K562 (cell line): ENCODE data around the gene MVB12B. TPM values are rescaled to one million over a fixed set of nuclear protein-coding genes. Genes with fewer than 3 reads are reported as not detected.

ENCODE experiments used
- ATAC-seq: fragments of 200-7000 bp; cut with Tn5 transposase; 3 replicates; pipeline ENCODE4 v1.9.1; 2020; ENCODE audit warnings: moderate library complexity
- BruUV-seq: library from RNA; stranded (reverse); fragments of 400-500 nt; replicated peaks from 2 replicates; lab custom pipeline; 2021; lab: Mats Ljungman, UMichigan
- CTCF ChIA-PET: fragments of 300-600 bp; formaldehyde crosslinking; extraction: SDS; loops from one replicate; lab custom pipeline; 2021; ENCODE audit warnings: low intra/inter-chr PET ratio; lab: Yijun Ruan, JAX
- POLR2A ChIA-PET: fragments of 300-600, 350-650 bp; sonication (Branson Sonifier 250); formaldehyde crosslinking; extraction: SDS; loops from one replicate; lab custom pipeline; 2021; ENCODE audit warnings: antibody characterized with exemption, inconsistent platforms; lab: Yijun Ruan, JAX
- DNase-seq, 4 experiments: peaks; one replicate each; pipeline versions ENCODE4 v3.0.0 to v3.0.0-alpha.2; 2011 to 2018; ENCODE audit warnings: low spot score in 3 of 4, mixed read lengths in 3 of 4; ENCODE audit errors: extremely low read depth in 1 of 4
- FAIRE-seq: peaks from 2 replicates; lab custom pipeline; 2011; peaks lifted over from hg19 to GRCh38; lab: Jason Lieb, UNC
- H2AFZ ChIP-seq: 2 replicates; pipeline ENCODE4 v1.6.0; 2011; ENCODE audit warnings: low read depth, low read length, control low read depth, inconsistent platforms
- H3K27ac ChIP-seq: fragments of 200-600 bp; 3 replicates; pipeline ENCODE4 v1.8.0; 2011; ENCODE audit warnings: low read depth, mild to moderate bottlenecking, control low read depth, inconsistent platforms, low read length, moderate library complexity, mixed read lengths; ENCODE audit errors: extremely low read depth
- H3K27me3 ChIP-seq, 2 experiments: fragments of 300-600 bp in 1 of 2; 2 replicates in 1 of 2; 3 replicates in 1 of 2; pipeline versions ENCODE4 v1.6.0 to v1.8.0; 2011; ENCODE audit warnings: inconsistent platforms in 2 of 2, low read length in 2 of 2, mild to moderate bottlenecking in 1 of 2, mixed read lengths in 1 of 2, moderate library complexity in 1 of 2; ENCODE audit not compliant: control insufficient read depth in 2 of 2, insufficient read depth in 2 of 2
- H3K36me3 ChIP-seq: fragments of 300-600 bp; 3 replicates; pipeline ENCODE4 v1.8.0; 2011; ENCODE audit warnings: mild to moderate bottlenecking, low read length, inconsistent platforms; ENCODE audit not compliant: control insufficient read depth, insufficient read depth
- H3K4me1 ChIP-seq, 2 experiments: fragments of 200-600 bp in 1 of 2; replicated peaks in 1 of 2; 2 replicates in 1 of 2; 3 replicates in 1 of 2; pipeline versions ENCODE4 v1.5.1 to v1.8.0; 2011; ENCODE audit warnings: inconsistent platforms in 2 of 2, low read length in 2 of 2, mild to moderate bottlenecking in 1 of 2, mixed read lengths in 1 of 2, moderate library complexity in 1 of 2; ENCODE audit not compliant: control insufficient read depth in 2 of 2, insufficient read depth in 2 of 2
- H3K4me2 ChIP-seq: 2 replicates; pipeline ENCODE4 v1.6.1; 2011; ENCODE audit warnings: low read length, control low read depth, inconsistent platforms, mixed read lengths; ENCODE audit not compliant: insufficient read depth
- H3K4me3 ChIP-seq: fragments of 200-600 bp; sonication (generic), shearing (Covaris generic); 2 replicates; pipeline ENCODE4 v1.5.1; 2016; ENCODE audit warnings: control low read depth, inconsistent platforms
- H3K79me2 ChIP-seq: fragments of 200-600 bp; 3 replicates; pipeline ENCODE4 v1.8.0; 2011; ENCODE audit warnings: low read length, inconsistent platforms; ENCODE audit not compliant: control insufficient read depth, insufficient read depth
- H3K9ac ChIP-seq, 2 experiments: 2 replicates each; pipeline versions ENCODE4 v1.6.0 to v1.6.1; 2011; ENCODE audit warnings: low read depth in 2 of 2, low read length in 2 of 2, control low read depth in 1 of 2, inconsistent platforms in 1 of 2, mild to moderate bottlenecking in 1 of 2, mixed read lengths in 1 of 2; ENCODE audit not compliant: insufficient read depth in 1 of 2
- H3K9me1 ChIP-seq: one replicate; pipeline ENCODE4 v1.6.0; 2011; ENCODE audit warnings: inconsistent platforms, mild to moderate bottlenecking, low read length, moderate library complexity; ENCODE audit not compliant: control insufficient read depth, insufficient read depth
- H3K9me3 ChIP-seq: replicated peaks from 2 replicates; pipeline ENCODE4 v1.5.1; 2011; ENCODE audit warnings: low read depth, low read length, inconsistent platforms; ENCODE audit not compliant: control insufficient read depth, insufficient read depth
- H4K20me1 ChIP-seq: replicated peaks from 2 replicates; pipeline ENCODE4 v1.6.1; 2011; ENCODE audit warnings: low read length, inconsistent platforms, mixed read lengths; ENCODE audit not compliant: control insufficient read depth, insufficient read depth
- BCL6 ChIP-seq: fragments of 250-450 bp; sonication (Bioruptor Pico); IDR thresholded peaks from 2 replicates; pipeline ENCODE4 v1.4.0; 2020
- BCOR ChIP-seq: fragments of 450-650 bp; IDR thresholded peaks from 2 replicates; pipeline ENCODE4 v1.6.1; 2016
- CEBPB ChIP-seq: fragments of 450-650 bp; IDR thresholded peaks from 2 replicates; pipeline ENCODE4 v1.6.1; 2016; ENCODE audit warnings: missing genetic modification characterization, missing compliant biosample characterization
- ERF ChIP-seq: fragments of 450-650 bp; formaldehyde crosslinking; IDR thresholded peaks from 2 replicates; pipeline ENCODE4 v1.4.0; 2020; ENCODE audit warnings: mild to moderate bottlenecking, mixed read lengths
- HNRNPUL1 ChIP-seq: fragments of 200-400 bp; formaldehyde crosslinking; IDR thresholded peaks from 2 replicates; pipeline ENCODE4 v1.6.1; 2017; ENCODE audit warnings: low read length
- NR2C2 ChIP-seq, 2 experiments: fragments of 200-800 bp in 1 of 2; sonication (Bioruptor generic) in 1 of 2; sonication (generic) in 1 of 2; formaldehyde crosslinking in 1 of 2; IDR thresholded peaks; 2 replicates each; pipeline versions ENCODE4 v1.6.1 to v1.8.0; 2016 to 2022; ENCODE audit warnings: mild to moderate bottlenecking in 1 of 2, missing compliant biosample characterization in 1 of 2, missing genetic modification characterization in 1 of 2, missing genetic modification reagents in 1 of 2
- POLR3A ChIP-seq: IDR thresholded peaks from 2 replicates; pipeline ENCODE4 v1.6.1; 2011; ENCODE audit warnings: borderline replicate concordance, mild to moderate bottlenecking, moderate library complexity; ENCODE audit not compliant: insufficient read length, insufficient read depth; ENCODE audit errors: extremely low read depth
- PTTG1 ChIP-seq: fragments of 450-650 bp; IDR thresholded peaks from 2 replicates; pipeline ENCODE4 v1.6.1; 2016; ENCODE audit warnings: low read depth, mild to moderate bottlenecking, missing genetic modification characterization, missing compliant biosample characterization
- STAT5A ChIP-seq: IDR thresholded peaks from 2 replicates; pipeline ENCODE4 v1.6.1; 2012; ENCODE audit warnings: low read length, inconsistent platforms, borderline replicate concordance
- ZFX ChIP-seq: sonication (generic); formaldehyde crosslinking; IDR thresholded peaks from 2 replicates; pipeline ENCODE4 v1.8.0; 2022; ENCODE audit warnings: mild to moderate bottlenecking, missing genetic modification reagents, moderate library complexity
- ZNF140 ChIP-seq: fragments of 250-450 bp; sonication (Bioruptor Pico); IDR thresholded peaks from 2 replicates; pipeline ENCODE4 v1.8.0; 2021; ENCODE audit warnings: moderate library complexity, mild to moderate bottlenecking, inconsistent platforms
- ZNF589 ChIP-seq: fragments of 200-800 bp; sonication (Bioruptor generic); IDR thresholded peaks from 2 replicates; pipeline ENCODE4 v1.6.1; 2016; ENCODE audit warnings: low read depth, missing genetic modification characterization, missing compliant biosample characterization
- WGBS: fragments of 100-300 bp; shearing (Covaris generic); methylation state at CpG from one replicate; pipeline ENCODE4 v1.1.6; 2016; ENCODE audit warnings: low coverage, mixed read lengths; ENCODE audit not compliant: insufficient coverage; ENCODE audit errors: missing lambda C conversion rate; 5-methylcytosine and 5-hydroxymethylcytosine counted together
- in situ Hi-C: fragments of 300-500 bp; cut with MboI; formaldehyde crosslinking; loops from 4 replicates; pipeline ENCODE4 v1.15.0; 2018; ENCODE audit warnings: inconsistent platforms, mixed read lengths
- intact Hi-C: fragments of 100-400 bp; cut with micrococcal nuclease; formaldehyde crosslinking; loops from 2 replicates; pipeline ENCODE4 v1.14.2; 2022
- polyA plus RNA-seq, 8 experiments: library from polyadenylated mRNA; depleted of rRNA in 4 of 8; stranded (reverse) in 5 of 8; unstranded in 3 of 8; fragments of >200 nt; fragmentation: Nextera tagmentation in 2 of 8; fragmentation: Illumina TruSeq in 1 of 8; extraction: Ambion mirVana in 2 of 8; extraction: Trizol in 1 of 8; gene quantifications; 2 replicates each; pipeline versions ENCODE4 v1.2.1 to v1.2.3, GENCODE V29; 2011 to 2014; ENCODE audit warnings: inconsistent platforms in 1 of 8, missing spikeins in 1 of 8
- total RNA-seq, 7 experiments: library from RNA; depleted of rRNA in 6 of 7; stranded (reverse); fragments of >200 nt in 6 of 7; fragmentation: Illumina TruSeq in 2 of 7; extraction: Trizol in 2 of 7; gene quantifications; 2 replicates each; pipeline versions ENCODE4 v1.2.1 to v1.2.3, GENCODE V29; 2011 to 2021; ENCODE audit warnings: low replicate concordance in 1 of 7

MVB12B gene
- total and polyA plus RNA-seq, 9 of the 15 experiments (the other 6 are each of a cell fraction or from before 2014, with no cell fraction given): not detected

DNA sequence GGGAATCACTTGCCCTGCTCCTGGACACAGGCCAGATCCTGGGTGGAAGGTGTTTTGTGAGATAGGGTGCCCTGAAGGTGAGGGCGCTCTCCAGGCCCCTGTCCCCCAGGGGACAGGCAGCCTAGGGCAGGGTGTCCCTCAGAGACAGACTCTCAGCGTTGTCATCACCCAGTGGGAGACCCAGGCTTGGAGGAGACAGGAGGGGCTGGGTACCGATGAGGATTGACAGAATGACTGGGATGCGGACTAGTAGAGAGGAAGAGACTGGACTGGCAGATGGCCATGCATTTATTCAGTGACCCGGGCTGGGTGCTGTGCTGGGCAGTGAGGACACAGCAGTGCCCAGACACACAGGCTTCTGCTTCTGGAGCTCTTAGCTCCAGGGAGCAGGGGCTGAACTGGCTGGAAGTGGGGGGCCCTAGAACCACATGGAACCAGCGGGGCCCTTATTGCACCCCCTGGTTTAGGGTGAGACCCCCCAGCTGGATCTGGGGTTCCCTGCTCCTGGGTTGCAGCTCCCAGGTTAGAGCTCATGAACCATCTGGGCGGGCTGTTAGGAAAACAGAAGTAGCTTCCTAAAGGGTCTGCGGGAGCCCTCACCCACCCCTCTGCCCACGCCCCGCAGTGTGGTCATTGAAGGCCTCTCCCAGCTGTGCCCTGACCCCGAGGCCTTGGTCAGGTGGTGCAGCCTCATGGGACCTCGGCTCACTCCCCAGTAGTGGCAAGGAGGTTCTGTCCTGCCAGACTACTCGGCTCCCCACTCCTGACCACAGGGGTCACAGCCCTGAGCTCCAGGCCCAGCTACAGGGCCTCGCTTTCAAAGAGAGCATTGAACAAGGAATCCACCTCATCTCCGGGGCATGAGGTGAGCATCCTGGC, 170.4 kb downstream of the MVB12B start:
- CTCF ChIA-PET: no interaction called here

More for the DNA sequence above, 170.4 kb downstream of the MVB12B start:
- Histone ChIP-seq H3K9me1 (no peaks in the 10 kb centered on the region), H3K36me3 (no peaks in the 10 kb centered on the region), H3K79me2 (no peaks in the 10 kb centered on the region), H2AFZ (no peak overlapping the region), H3K9ac (no peak overlapping the region), H3K9me3 (no peaks in the 10 kb centered on the region), H3K4me3 (no peak overlapping the region), H3K4me2 (no peak overlapping the region), H3K27ac (no peak overlapping the region), H4K20me1 (peaks cover 19% of the 10 kb centered on the region; the same call in 1 of the 2 replicates), H3K27me3 (peaks cover 2 to 37% of the 10 kb centered on the region in 2 experiments; a peak in 3 of 5 replicates), H3K4me1 (peaks cover 0 to 27% of the 10 kb centered on the region in 2 experiments; a peak in 2 of 5 replicates)
- POLR2A ChIA-PET: interaction anchor here (0.6 kb wide), 1 partner anchor 1087 kb away, joined by 3 read pairs; no protein-coding TSS in a partner anchor
- intact Hi-C loops (loop anchor here (10.0 kb wide), 2 partner anchors 62 to 932 kb away; no protein-coding TSS in a partner anchor), in situ Hi-C loops (loop anchor here (25.0 kb wide), 1 partner anchor 1235 kb away; the partner anchor contains the start of gene GAPVD1)
- 3% methylated on average over 12 of the region's 15 CpGs for WGBS
- FAIRE-seq: no peak
- ATAC-seq: no peak
- no TSS peak for BruUV-seq
- no peak for DNase-seq
- TF ChIP-seq HNRNPUL1: no peak
- TF ChIP-seq CEBPB (tag): no peak
- no peak for TF ChIP-seq BCL6 (CRISPR knock-in tag)
- TF ChIP-seq BCOR: no peak
- TF ChIP-seq POLR3A: no peak
- TF ChIP-seq ZNF589 (CRISPR knock-in tag): no peak
- TF ChIP-seq STAT5A: no peak
- no peak for TF ChIP-seq ZFX (CRISPR knock-in tag)
- TF ChIP-seq NR2C2 (CRISPR knock-in tag; IDR thresholded peaks at IDR 0.05): no peak
- TF ChIP-seq NR2C2 (tag; IDR thresholded peaks at IDR 0.05): no peak
- no peak for TF ChIP-seq ZNF140 (CRISPR knock-in tag)
- no peak for TF ChIP-seq PTTG1
- no peak for TF ChIP-seq ERF (CRISPR knock-in tag)
